ENCODE measurements around the gene PLPPR5. TPM values are rescaled to one million over a fixed set of nuclear protein-coding genes. Genes with fewer than 3 reads are reported as not detected.

Gene PLPPR5
- total and polyA plus RNA-seq, 3 donors from 2014 or later = 4.5 to 7.8 (median 4.8) TPM

DNA sequence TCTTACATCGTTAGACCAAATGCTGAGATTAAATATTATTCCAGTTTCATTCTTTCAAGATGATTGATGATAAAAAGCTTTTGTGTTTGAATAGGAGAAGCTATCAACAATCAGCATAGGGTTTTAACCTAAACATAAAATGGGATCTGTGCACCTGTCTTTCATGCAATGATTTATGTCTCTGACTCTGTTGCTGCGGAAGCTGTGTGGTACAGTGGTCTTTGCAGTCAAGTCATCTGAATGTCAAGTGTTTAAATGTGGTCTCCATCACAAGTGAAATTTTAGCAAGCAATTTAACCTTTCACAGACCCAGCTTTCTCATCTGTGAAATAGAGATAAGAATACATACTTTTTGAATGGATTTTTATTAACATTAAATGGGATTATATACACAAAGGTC, 107.2 kb downstream of the PLPPR5 start:
- Histone ChIP-seq H3K27me3 (no peaks in the 10 kb centered on the region), H3K27ac (no peak overlapping the region), H3K4me1 (no peaks in the 10 kb centered on the region), H3K9me3 (no peaks in the 10 kb centered on the region), H3K36me3 (ENCODE audit: low read depth, missing control alignments) (no peaks in the 10 kb centered on the region), H3K4me3 (no peak overlapping the region)
- no peak for DNase-seq
- intact Hi-C loops (cut with DNase I; ENCODE audit: low total_unique reads) = no loop called here
- TF ChIP-seq, protein P1, sequence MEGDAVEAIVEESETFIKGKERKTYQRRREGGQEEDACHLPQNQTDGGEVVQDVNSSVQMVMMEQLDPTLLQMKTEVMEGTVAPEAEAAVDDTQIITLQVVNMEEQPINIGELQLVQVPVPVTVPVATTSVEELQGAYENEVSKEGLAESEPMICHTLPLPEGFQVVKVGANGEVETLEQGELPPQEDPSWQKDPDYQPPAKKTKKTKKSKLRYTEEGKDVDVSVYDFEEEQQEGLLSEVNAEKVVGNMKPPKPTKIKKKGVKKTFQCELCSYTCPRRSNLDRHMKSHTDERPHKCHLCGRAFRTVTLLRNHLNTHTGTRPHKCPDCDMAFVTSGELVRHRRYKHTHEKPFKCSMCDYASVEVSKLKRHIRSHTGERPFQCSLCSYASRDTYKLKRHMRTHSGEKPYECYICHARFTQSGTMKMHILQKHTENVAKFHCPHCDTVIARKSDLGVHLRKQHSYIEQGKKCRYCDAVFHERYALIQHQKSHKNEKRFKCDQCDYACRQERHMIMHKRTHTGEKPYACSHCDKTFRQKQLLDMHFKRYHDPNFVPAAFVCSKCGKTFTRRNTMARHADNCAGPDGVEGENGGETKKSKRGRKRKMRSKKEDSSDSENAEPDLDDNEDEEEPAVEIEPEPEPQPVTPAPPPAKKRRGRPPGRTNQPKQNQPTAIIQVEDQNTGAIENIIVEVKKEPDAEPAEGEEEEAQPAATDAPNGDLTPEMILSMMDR (IDR thresholded peaks at IDR 0.05) = no peak
- whole genome bisulfite sequencing, 2 donors = 75 to 94% methylated on average over 2 of the region's 2 CpGs

- TF ChIP-seq, protein P1 (IDR thresholded peaks at IDR 0.05) = no peak
- no peak for TF ChIP-seq POLR2A (IDR thresholded peaks at IDR 0.05)
- intact Hi-C loops (cut with DNase I; ENCODE audit: low total_unique reads) = no loop called here
- WGBS, 2 donors = 93 to 98% methylated on average over 6 of the region's 6 CpGs
Measured at GRCh38 chr1:98896711-98897445, 107.8 kb downstream of the PLPPR5 start.

DNA sequence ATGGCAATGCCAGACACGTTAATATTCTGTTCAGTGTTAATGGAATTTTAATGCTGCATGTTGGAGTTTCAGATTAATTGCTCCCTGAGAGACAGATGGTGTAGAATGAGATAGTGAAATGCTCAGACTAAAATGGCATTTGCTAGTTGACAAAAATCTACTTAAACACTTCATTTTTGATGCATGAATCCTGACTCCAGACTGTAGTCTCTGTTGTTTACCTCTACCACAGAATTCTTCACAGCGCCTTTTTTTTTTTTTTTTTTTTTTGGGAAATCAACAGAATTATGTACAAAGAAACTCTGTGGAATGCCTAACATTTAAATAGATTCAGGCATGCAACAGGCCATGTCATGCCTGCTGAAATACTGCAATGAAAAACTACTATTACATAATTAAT, 111.3 kb downstream of the PLPPR5 start:
- DNase-seq = no peak
- Histone ChIP-seq H3K27me3 (no peaks in the 10 kb centered on the region), H3K36me3 (ENCODE audit: low read depth, missing control alignments) (no peaks in the 10 kb centered on the region), H3K27ac (no peak overlapping the region), H3K9me3 (no peaks in the 10 kb centered on the region), H3K4me3 (no peak overlapping the region), H3K4me1 (no peaks in the 10 kb centered on the region)
- WGBS, 2 donors = 83 to 85% methylated on average over 2 of the region's 2 CpGs
- intact Hi-C loops (cut with DNase I; ENCODE audit: low total_unique reads) = no loop called here
- TF ChIP-seq POLR2A (IDR thresholded peaks at IDR 0.05) = no peak
- TF ChIP-seq, protein P1 (IDR thresholded peaks at IDR 0.05) = no peak

More at GRCh38 chr1:98896711-98897445, 107.8 kb downstream of the PLPPR5 start:
- no peak overlapping the region for H3K4me3 ChIP-seq
- no peaks in the 10 kb centered on the region for H3K27me3 ChIP-seq
- DNase-seq = no peak
- H3K36me3 ChIP-seq (ENCODE audit: low read depth, missing control alignments) = no peaks in the 10 kb centered on the region
- no peaks in the 10 kb centered on the region for H3K4me1 ChIP-seq
- H3K27ac ChIP-seq = no peak overlapping the region
- H3K9me3 ChIP-seq = no peaks in the 10 kb centered on the region

- Histone ChIP-seq H3K4me1 (no peaks in the 10 kb centered on the region), H3K27me3 (no peaks in the 10 kb centered on the region), H3K36me3 (ENCODE audit: low read depth, missing control alignments) (no peaks in the 10 kb centered on the region), H3K9me3 (no peaks in the 10 kb centered on the region), H3K4me3 (no peak overlapping the region), H3K27ac (no peak overlapping the region)
- intact Hi-C loops (cut with DNase I; ENCODE audit: low total_unique reads) = no loop called here
- TF ChIP-seq POLR2A (IDR thresholded peaks at IDR 0.05) = no peak
- TF ChIP-seq, protein P1 (IDR thresholded peaks at IDR 0.05) = no peak
- no peak for DNase-seq
Measured at GRCh38 chr1:98888869-98889268, 115.8 kb downstream of the PLPPR5 start.

DNA sequence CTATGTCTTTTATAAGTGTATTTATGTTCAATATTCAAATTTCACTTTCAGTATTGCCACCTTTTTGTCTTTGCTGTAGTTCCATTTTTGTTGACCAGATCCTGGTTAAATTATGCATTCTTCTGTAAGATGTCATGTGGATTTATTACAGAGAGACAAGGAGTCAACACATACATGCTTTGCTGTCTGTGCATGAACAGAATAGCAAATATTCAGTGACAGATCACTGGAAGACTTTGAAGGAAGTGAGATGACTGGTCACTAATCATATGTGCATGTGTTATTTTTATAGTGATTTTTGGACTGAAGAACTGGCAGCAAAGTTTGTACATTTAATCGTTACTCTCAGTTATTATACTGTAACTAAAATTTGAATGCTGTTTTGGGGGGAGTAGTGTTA, 117.2 kb downstream of the PLPPR5 start:
- WGBS, 2 donors = 63 to 70% methylated on average over 1 of the region's 1 CpG
- no peak overlapping the region for H3K4me3 ChIP-seq
- H3K9me3 ChIP-seq = no peaks in the 10 kb centered on the region

More for the DNA sequence above, 117.2 kb downstream of the PLPPR5 start:
- intact Hi-C loops (cut with DNase I; ENCODE audit: low total_unique reads) = no loop called here
- H3K36me3 ChIP-seq (ENCODE audit: low read depth, missing control alignments) = no peaks in the 10 kb centered on the region
- TF ChIP-seq, protein P1 (IDR thresholded peaks at IDR 0.05) = no peak
- no peak for TF ChIP-seq POLR2A (IDR thresholded peaks at IDR 0.05)
- H3K27me3 ChIP-seq = no peaks in the 10 kb centered on the region
- DNase-seq = no peak
- H3K4me1 ChIP-seq = no peaks in the 10 kb centered on the region
- H3K27ac ChIP-seq = no peak overlapping the region
